GM12892 (cell line): ENCODE data around the gene R3HDM2.

Experiments
- POLR2A ChIP-seq: IDR thresholded peaks from 2 replicates; pipeline ENCODE4 v1.6.1; 2011; ENCODE audit warnings: low read depth, low read length, control low read depth
- POLR2AphosphoS5 ChIP-seq: IDR thresholded peaks from 2 replicates; pipeline ENCODE4 v1.6.1; 2011; ENCODE audit warnings: low read depth, low read length, control low read depth

GRCh38 chr12:57464569-57464968 is 33.7 kb upstream of the R3HDM2 start:
- no peak for TF ChIP-seq POLR2A
- no peak for TF ChIP-seq POLR2AphosphoS5
